Measurements from ENCODE around the gene DCAF7.

- TF ChIP-seq GATA2 (IDR thresholded peaks at IDR 0.05; ENCODE audit: low read depth, low read length) (no peak), GATA3 (IDR thresholded peaks at IDR 0.05; ENCODE audit: low read depth, low read length) (no peak)
Observed at GRCh38 chr17:63503341-63503705, 47.0 kb upstream of the DCAF7 start.
